K562 (cell line): ENCODE measurements around the gene ACSL3. TPM values are rescaled to one million over a fixed set of nuclear protein-coding genes. Genes with fewer than 3 reads are reported as not detected.

Experiments used
- ATF1 ChIP-seq, 2 experiments: fragments of 450-650 bp in 1 of 2; IDR thresholded peaks; 2 replicates each; pipeline ENCODE4 v1.6.1; 2016; ENCODE audit warnings: missing compliant biosample characterization in 1 of 2, missing genetic modification characterization in 1 of 2
- BRF1 ChIP-seq: IDR thresholded peaks from 3 replicates; pipeline ENCODE4 v1.6.1; 2011; ENCODE audit warnings: borderline replicate concordance, mild to moderate bottlenecking; ENCODE audit not compliant: insufficient read length; ENCODE audit errors: extremely low read depth
- CBFB ChIP-seq: sonication (generic); formaldehyde crosslinking; IDR thresholded peaks from 2 replicates; pipeline ENCODE4 v1.4.0; 2020; ENCODE audit warnings: mild to moderate bottlenecking, missing genetic modification reagents
- DNMT1 ChIP-seq: fragments of 450-650 bp; IDR thresholded peaks from 2 replicates; pipeline ENCODE4 v1.6.1; 2016; ENCODE audit warnings: antibody characterized with exemption, mild to moderate bottlenecking
- FOXK2 ChIP-seq, 2 experiments: fragments of 450-650 bp; IDR thresholded peaks in 1 of 2; conservative IDR thresholded peaks in 1 of 2; 2 replicates each; pipeline ENCODE4 v1.6.1; 2016; ENCODE audit warnings: low read depth in 2 of 2, mild to moderate bottlenecking in 1 of 2
- HDGF ChIP-seq: fragments of 450-650 bp; IDR thresholded peaks from 2 replicates; pipeline ENCODE4 v1.6.1; 2016
- KAT7 ChIP-seq: sonication (generic); formaldehyde crosslinking; IDR thresholded peaks from 2 replicates; pipeline ENCODE4 v1.8.0; 2022; ENCODE audit warnings: missing genetic modification reagents, mild to moderate bottlenecking, borderline replicate concordance
- LEF1 ChIP-seq: fragments of 450-650 bp; IDR thresholded peaks from 2 replicates; pipeline ENCODE4 v1.6.1; 2016; ENCODE audit warnings: mild to moderate bottlenecking
- NFYB ChIP-seq: IDR thresholded peaks from 2 replicates; pipeline ENCODE4 v1.6.1; 2011; ENCODE audit warnings: mild to moderate bottlenecking, moderate library complexity; ENCODE audit not compliant: insufficient read length; ENCODE audit errors: extremely low read depth
- NR1H2 ChIP-seq: sonication (generic); formaldehyde crosslinking; IDR thresholded peaks from 2 replicates; pipeline ENCODE4 v1.4.0; 2020; ENCODE audit warnings: mild to moderate bottlenecking, missing genetic modification reagents
- NR4A1 ChIP-seq, 2 experiments: fragments of 250-450 bp in 1 of 2; fragments of 450-650 bp in 1 of 2; sonication (Bioruptor Pico) in 1 of 2; IDR thresholded peaks; 2 replicates each; pipeline versions ENCODE4 v1.4.0 to v1.6.1; 2016 to 2020; ENCODE audit warnings: mild to moderate bottlenecking in 2 of 2, missing compliant biosample characterization in 1 of 2, missing genetic modification characterization in 1 of 2, moderate library complexity in 1 of 2
- PYGO2 ChIP-seq: fragments of 450-650 bp; IDR thresholded peaks from 2 replicates; pipeline ENCODE4 v1.6.1; 2016; ENCODE audit warnings: mild to moderate bottlenecking, missing genetic modification characterization, moderate library complexity, missing compliant biosample characterization
- TEAD1 ChIP-seq, 2 experiments: fragments of 450-650 bp in 1 of 2; sonication (generic) in 1 of 2; formaldehyde crosslinking; IDR thresholded peaks; 2 replicates each; pipeline versions ENCODE4 v1.4.0 to v1.8.0; 2020 to 2022; ENCODE audit warnings: mild to moderate bottlenecking in 2 of 2, missing genetic modification reagents in 1 of 2
- ZEB2 ChIP-seq: fragments of 450-650 bp; IDR thresholded peaks from 2 replicates; pipeline ENCODE4 v1.6.1; 2016
- ZNF764 ChIP-seq: fragments of 250-450 bp; sonication (Bioruptor Pico); IDR thresholded peaks from 2 replicates; pipeline ENCODE4 v1.4.0; 2020; ENCODE audit warnings: low read depth, mild to moderate bottlenecking, moderate library complexity
- polyA plus RNA-seq, 8 experiments: library from polyadenylated mRNA; depleted of rRNA in 4 of 8; stranded (reverse) in 5 of 8; unstranded in 3 of 8; fragments of >200 nt; fragmentation: Nextera tagmentation in 2 of 8; fragmentation: Illumina TruSeq in 1 of 8; extraction: Ambion mirVana in 2 of 8; extraction: Trizol in 1 of 8; gene quantifications; 2 replicates each; pipeline versions ENCODE4 v1.2.1 to v1.2.3, GENCODE V29; 2011 to 2014; ENCODE audit warnings: inconsistent platforms in 1 of 8, missing spikeins in 1 of 8
- total RNA-seq, 7 experiments: library from RNA; depleted of rRNA in 6 of 7; stranded (reverse); fragments of >200 nt in 6 of 7; fragmentation: Illumina TruSeq in 2 of 7; extraction: Trizol in 2 of 7; gene quantifications; 2 replicates each; pipeline versions ENCODE4 v1.2.1 to v1.2.3, GENCODE V29; 2011 to 2021; ENCODE audit warnings: low replicate concordance in 1 of 7
- TF ChIP-seq, protein P1 (sequence below): conservative IDR thresholded peaks from 2 replicates; pipeline ENCODE4 v1.6.1; 2011; ENCODE audit warnings: low read depth, mild to moderate bottlenecking, low read length; ENCODE audit not compliant: control insufficient read depth
- TF ChIP-seq, protein P2 (sequence below): fragments of 250-450 bp; sonication (Bioruptor Pico); IDR thresholded peaks from 2 replicates; pipeline ENCODE4 v1.9.0; 2021; ENCODE audit warnings: mild to moderate bottlenecking, inconsistent platforms
- TF ChIP-seq, protein P3 (sequence below): fragments of 450-650 bp; IDR thresholded peaks from 2 replicates; pipeline ENCODE4 v1.6.1; 2014; ENCODE audit warnings: low read depth, mild to moderate bottlenecking, moderate library complexity, borderline replicate concordance
- TF ChIP-seq, protein P4 (sequence below): IDR thresholded peaks from 2 replicates; pipeline ENCODE4 v1.6.1; 2016; ENCODE audit warnings: missing genetic modification characterization, missing compliant biosample characterization
- TF ChIP-seq, protein P5 (sequence below): fragments of 250-450 bp; sonication (Bioruptor Pico); IDR thresholded peaks from 2 replicates; pipeline ENCODE4 v1.5.0; 2022; ENCODE audit warnings: mild to moderate bottlenecking

The ACSL3 gene
- total and polyA plus RNA-seq, 9 of the 15 experiments (the other 6 are each of a cell fraction or from before 2014, with no cell fraction given): 21.3 to 123 (median 85.2) TPM

DNA sequence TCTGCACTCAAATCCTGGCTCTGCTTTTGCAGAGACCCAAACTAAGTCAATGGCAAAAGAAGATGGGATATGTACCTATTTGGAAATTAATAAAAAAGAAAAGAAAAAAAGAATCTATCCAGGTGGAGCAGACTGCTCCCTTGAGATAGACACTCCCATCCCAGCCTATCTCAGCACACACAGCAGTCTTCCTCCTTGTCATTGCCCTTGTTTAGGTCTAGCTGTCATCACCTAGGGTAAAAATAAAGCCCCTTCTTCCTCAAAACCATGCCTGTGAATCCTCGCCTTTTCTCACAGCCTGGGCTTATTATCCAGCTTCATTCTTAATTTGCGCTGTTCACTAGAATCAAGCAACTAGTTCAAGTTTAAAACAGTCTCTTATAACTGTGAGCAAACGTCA lies 30.7 kb upstream of the ACSL3 start (continued):
- TF ChIP-seq ATF1 (CRISPR knock-in tag; IDR thresholded peaks at IDR 0.05): no peak
- no peak for TF ChIP-seq ATF1 (tag; IDR thresholded peaks at IDR 0.05)
- TF ChIP-seq, protein P1, sequence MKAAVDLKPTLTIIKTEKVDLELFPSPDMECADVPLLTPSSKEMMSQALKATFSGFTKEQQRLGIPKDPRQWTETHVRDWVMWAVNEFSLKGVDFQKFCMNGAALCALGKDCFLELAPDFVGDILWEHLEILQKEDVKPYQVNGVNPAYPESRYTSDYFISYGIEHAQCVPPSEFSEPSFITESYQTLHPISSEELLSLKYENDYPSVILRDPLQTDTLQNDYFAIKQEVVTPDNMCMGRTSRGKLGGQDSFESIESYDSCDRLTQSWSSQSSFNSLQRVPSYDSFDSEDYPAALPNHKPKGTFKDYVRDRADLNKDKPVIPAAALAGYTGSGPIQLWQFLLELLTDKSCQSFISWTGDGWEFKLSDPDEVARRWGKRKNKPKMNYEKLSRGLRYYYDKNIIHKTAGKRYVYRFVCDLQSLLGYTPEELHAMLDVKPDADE: no peak
- TF ChIP-seq, protein P2, sequence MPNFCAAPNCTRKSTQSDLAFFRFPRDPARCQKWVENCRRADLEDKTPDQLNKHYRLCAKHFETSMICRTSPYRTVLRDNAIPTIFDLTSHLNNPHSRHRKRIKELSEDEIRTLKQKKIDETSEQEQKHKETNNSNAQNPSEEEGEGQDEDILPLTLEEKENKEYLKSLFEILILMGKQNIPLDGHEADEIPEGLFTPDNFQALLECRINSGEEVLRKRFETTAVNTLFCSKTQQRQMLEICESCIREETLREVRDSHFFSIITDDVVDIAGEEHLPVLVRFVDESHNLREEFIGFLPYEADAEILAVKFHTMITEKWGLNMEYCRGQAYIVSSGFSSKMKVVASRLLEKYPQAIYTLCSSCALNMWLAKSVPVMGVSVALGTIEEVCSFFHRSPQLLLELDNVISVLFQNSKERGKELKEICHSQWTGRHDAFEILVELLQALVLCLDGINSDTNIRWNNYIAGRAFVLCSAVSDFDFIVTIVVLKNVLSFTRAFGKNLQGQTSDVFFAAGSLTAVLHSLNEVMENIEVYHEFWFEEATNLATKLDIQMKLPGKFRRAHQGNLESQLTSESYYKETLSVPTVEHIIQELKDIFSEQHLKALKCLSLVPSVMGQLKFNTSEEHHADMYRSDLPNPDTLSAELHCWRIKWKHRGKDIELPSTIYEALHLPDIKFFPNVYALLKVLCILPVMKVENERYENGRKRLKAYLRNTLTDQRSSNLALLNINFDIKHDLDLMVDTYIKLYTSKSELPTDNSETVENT (CRISPR knock-in tag): no peak
- TF ChIP-seq LEF1: peak; percentile 58
- TF ChIP-seq ZEB2: peak; percentile 79; the same call in 1 of the 2 replicates
- TF ChIP-seq, protein P3, sequence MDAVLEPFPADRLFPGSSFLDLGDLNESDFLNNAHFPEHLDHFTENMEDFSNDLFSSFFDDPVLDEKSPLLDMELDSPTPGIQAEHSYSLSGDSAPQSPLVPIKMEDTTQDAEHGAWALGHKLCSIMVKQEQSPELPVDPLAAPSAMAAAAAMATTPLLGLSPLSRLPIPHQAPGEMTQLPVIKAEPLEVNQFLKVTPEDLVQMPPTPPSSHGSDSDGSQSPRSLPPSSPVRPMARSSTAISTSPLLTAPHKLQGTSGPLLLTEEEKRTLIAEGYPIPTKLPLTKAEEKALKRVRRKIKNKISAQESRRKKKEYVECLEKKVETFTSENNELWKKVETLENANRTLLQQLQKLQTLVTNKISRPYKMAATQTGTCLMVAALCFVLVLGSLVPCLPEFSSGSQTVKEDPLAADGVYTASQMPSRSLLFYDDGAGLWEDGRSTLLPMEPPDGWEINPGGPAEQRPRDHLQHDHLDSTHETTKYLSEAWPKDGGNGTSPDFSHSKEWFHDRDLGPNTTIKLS: no peak
- no peak for TF ChIP-seq BRF1
- no peak for TF ChIP-seq DNMT1
- no peak for TF ChIP-seq NR4A1 (CRISPR knock-in tag; IDR thresholded peaks at IDR 0.05)
- TF ChIP-seq NR4A1 (tag; IDR thresholded peaks at IDR 0.05): no peak
- no peak for TF ChIP-seq ZNF764 (CRISPR knock-in tag)
- TF ChIP-seq, protein P4, sequence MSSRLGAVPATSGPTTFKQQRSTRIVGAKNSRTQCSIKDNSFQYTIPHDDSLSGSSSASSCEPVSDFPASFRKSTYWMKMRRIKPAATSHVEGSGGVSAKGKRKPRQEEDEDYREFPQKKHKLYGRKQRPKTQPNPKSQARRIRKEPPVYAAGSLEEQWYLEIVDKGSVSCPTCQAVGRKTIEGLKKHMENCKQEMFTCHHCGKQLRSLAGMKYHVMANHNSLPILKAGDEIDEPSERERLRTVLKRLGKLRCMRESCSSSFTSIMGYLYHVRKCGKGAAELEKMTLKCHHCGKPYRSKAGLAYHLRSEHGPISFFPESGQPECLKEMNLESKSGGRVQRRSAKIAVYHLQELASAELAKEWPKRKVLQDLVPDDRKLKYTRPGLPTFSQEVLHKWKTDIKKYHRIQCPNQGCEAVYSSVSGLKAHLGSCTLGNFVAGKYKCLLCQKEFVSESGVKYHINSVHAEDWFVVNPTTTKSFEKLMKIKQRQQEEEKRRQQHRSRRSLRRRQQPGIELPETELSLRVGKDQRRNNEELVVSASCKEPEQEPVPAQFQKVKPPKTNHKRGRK: no peak
- TF ChIP-seq FOXK2 (conservative IDR thresholded peaks at IDR 0.05 in 1 of 2, IDR thresholded peaks at IDR 0.05 in 1 of 2; ENCODE audit: low read depth in 2 of 2): no peak; a peak in 2 of 4 replicates
- TF ChIP-seq CBFB (CRISPR knock-in tag): no peak
- TF ChIP-seq, protein P5, sequence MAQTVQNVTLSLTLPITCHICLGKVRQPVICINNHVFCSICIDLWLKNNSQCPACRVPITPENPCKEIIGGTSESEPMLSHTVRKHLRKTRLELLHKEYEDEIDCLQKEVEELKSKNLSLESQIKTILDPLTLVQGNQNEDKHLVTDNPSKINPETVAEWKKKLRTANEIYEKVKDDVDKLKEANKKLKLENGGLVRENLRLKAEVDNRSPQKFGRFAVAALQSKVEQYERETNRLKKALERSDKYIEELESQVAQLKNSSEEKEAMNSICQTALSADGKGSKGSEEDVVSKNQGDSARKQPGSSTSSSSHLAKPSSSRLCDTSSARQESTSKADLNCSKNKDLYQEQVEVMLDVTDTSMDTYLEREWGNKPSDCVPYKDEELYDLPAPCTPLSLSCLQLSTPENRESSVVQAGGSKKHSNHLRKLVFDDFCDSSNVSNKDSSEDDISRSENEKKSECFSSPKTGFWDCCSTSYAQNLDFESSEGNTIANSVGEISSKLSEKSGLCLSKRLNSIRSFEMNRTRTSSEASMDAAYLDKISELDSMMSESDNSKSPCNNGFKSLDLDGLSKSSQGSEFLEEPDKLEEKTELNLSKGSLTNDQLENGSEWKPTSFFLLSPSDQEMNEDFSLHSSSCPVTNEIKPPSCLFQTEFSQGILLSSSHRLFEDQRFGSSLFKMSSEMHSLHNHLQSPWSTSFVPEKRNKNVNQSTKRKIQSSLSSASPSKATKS (CRISPR knock-in tag): no peak
- no peak for TF ChIP-seq PYGO2 (tag)
- TF ChIP-seq KAT7 (CRISPR knock-in tag): no peak
- TF ChIP-seq TEAD1 (CRISPR knock-in tag; IDR thresholded peaks at IDR 0.05): no peak
- no peak for TF ChIP-seq NFYB
- TF ChIP-seq NR1H2 (CRISPR knock-in tag): no peak
- no peak for TF ChIP-seq HDGF
